T1000 (cell line): Measurements from ENCODE around the gene FMN1.
"Not testable (repeated sequence)": the region's sequence is repeated elsewhere in the genome, so short reads cannot be mapped to it uniquely, and the experiment has no call there.

ENCODE experiments used
- DNase-seq: peaks from one replicate; lab custom pipeline; 2025; ENCODE audit warnings: mixed read lengths; lab: John Stamatoyannopoulos, UW

Gene FMN1

DNA sequence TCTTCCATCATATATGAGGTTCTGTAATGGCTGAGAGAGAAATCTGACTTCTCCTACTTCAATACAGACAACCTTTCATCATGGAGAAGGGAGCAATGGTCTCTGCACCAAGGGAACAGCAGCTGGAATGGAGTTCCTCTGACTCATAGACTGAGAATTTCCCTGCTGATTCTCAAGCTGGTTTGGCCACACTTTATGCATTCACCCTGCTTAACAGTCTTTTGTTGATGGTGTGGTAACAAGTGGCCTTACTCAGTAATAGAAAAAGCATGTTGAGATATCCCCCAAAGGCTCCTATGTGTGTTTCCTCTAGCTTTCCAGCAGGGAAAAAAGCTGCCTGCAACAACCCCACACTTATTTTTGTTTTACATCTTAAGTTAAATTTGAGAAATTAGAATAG lies 338.6 kb downstream of the FMN1 start:
- DNase-seq = peak; percentile 39

DNA sequence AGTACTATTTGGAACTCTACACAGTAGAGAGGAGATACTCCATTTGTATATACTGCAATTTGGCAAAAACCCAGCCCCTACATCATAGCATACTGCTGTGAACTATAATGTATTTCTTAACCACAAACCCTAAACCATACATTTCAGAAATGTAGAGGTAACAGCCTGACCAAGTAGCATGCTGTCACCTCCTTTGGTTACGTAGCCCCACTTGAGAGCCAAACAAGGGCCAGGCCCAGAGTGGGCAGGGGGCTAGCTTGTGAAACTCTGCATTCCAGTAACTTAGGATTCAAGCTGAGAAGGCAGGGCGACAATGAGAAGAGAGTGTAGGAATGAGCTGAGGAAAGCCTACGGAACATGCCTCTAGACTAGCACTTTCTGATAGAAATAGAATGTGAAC lies 340.9 kb downstream of the FMN1 start:
- DNase-seq = no peak

DNA sequence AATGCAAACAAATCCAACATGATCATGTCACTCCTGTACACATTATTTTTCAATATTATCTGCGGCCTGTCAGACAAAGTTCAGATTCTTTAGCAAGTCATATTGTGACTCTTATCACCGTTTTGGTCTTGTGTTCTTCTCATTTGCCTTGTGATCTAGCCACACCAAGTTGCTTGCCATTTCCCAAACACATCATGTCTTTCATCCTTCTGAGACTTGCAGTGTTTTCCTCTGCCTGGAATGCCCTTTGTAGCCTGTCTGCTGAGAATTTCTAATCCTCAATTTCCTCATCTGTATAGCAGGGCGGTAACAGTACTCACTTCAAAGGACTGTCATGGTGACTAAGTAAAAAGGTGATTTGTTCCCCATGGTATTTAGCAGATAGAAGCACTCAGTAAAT lies 341.7 kb downstream of the FMN1 start:
- no peak for DNase-seq

DNA sequence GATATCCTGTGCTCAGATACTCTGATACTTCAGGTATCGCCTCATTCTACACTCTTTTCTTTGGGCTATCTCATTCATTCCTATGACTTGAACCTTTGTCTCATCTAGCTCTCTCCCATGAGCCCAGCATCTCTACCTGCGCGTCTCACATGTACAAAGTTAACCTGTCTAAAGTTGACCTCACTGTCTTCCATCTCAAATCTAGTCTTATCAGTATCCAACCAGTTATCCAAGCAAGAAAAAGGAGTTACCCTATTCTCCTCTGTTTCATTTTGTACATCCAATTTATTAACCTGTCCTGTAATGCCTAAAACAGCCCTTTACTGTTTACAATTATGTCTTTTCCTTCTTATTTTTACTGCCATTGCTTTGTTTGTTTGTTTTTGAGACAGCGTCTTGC lies 342.5 kb downstream of the FMN1 start:
- no peak for DNase-seq

DNA sequence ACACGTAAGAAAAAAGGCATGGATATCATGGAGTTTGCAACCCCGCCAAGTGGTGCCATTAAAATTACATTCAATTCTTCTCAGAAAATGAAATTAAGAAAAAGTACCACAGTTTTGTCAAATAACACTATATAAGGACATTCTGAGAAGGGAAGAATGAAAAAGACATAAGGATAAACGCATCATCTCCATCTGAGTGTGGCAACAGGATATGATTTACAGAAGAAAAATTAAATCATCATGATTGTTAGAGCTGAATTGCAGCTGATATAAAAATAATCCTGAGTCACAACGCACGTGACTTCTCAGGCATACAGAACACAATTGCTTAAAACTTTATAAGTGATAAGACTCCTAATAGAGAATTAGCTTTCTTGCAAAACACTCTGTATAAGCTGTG lies 342.9 kb downstream of the FMN1 start:
- no peak for DNase-seq

DNA sequence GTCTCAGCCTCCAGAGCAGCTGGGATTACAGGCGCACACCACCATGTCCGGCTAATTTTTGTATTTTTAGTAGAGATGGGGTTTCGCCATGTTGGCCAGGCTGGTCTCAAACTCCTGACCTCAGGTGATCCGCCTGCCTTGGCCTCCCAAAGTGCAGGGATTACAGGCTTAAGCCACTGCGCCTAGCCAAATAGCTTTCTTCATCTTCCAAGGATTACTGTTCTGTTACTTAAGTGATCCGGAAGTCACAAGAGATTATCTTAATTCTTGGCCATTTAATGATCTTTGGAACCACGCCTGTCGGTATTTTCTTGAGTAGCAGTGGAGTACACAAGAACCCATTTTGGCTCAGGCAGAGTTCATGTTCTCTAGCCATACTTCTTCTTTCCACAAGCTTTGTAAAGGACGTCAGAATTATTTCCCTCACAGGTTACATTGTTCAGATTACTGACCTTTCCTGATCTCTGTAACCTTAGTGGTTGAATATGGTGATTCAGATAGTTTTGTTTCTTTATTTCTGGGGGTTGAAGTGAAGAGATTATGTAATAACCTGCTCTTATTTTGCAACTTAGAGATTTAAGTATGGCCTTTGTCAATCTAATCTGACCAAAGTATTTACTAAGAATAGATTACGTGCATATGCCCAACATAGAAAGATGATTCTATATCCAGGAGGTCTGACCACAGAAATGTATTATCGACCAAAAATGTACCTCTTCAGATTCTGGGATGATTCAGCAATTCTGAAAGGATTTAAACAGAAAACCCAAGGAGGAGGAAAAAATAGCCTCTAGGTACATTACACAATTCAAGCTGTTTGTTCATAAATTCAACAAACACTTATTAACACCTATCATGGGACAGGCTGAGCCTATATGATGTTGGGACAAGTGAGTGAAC lies 344.5 kb downstream of the FMN1 start:
- no peak for DNase-seq

DNA sequence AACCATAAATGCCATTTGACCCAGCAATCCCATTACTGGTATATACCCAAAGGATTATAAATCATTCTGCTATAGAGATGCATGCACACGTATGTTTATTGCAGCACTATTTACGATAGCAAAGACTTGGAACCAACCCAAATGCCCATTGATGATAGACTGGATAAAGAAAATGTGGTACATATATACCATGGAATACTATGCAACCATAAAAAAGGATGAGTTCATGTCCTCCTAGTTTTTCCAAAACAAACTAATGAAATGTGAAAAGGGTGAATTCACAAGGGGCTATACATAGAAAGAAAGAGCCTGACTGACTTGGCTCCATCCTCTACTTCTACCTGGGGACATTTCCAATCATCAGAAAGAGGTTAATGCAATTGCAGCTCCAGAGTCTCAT lies 347.8 kb downstream of the FMN1 start:
- DNase-seq = not testable (repeated sequence)

DNA sequence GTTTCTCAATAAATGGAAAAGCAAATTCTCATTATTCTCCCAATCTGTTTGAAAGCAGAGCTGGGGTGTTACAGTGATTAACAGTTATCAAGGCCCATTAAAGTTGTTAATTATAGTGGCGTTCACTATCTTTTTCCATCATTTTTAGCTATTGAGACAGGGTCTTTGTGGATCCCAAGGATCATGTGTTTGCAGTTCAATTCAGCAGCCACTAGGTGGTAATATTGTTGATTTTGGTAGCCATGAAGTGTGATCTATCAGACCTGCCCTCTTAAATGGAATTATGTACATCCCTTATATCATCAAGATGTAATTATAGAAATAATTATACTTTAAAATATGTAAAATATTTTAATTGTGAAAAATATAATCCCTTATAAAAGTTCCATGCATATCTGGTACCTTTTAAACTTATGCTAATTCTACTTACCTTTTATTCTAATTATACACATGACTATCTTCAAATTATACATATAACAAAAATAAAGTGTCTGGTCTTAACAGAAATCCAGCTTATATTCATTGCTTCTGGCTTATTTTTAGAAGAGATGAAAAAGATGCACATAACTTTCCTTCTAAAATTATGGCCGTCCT lies 350.3 kb downstream of the FMN1 start:
- DNase-seq = no peak

DNA sequence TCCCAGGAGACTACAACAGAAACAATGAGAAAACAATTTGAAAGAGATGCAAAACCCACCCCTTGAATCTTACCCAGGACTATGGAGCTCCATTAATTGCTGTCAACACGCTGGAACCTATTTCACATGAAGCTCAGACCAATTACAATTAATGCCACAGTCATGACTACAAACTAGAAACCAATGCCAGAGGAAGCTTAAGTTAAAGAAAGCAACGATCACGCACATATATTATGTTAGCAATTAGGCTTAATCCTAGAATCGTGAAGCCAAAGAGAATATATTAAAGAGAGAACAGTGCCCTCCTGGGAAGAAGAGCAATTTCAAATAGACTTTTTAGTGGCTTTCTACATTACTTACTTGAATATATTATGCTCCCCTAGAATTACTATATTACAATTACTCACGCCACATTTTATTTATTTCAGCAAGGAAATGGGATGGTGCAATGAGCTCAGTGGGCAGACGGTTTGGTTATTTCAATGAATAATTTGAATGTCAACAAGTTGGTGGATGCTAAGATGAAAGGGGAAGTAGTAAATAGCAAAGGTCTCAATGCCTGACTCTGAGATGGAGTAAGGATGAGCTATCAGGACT lies 351.2 kb downstream of the FMN1 start:
- no peak for DNase-seq

DNA sequence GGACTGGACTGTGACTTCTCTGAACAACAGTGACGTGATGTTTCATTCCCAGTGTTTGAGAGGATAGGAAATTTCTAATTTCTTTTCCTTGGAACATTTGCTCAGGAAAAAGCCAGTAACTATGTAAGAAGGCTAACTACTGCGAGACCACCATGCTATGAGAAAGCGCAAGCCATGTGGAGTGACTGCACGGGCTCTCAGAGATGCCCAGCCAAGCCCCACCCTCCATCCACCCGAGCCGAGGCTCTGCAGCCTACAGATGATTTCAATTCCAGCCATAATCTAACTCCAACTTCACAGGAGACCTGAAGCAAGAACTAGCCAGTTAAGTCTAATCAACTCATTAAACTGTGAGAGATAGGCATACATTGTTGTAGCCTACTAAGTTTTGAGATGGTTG lies 352.4 kb downstream of the FMN1 start:
- no peak for DNase-seq

DNA sequence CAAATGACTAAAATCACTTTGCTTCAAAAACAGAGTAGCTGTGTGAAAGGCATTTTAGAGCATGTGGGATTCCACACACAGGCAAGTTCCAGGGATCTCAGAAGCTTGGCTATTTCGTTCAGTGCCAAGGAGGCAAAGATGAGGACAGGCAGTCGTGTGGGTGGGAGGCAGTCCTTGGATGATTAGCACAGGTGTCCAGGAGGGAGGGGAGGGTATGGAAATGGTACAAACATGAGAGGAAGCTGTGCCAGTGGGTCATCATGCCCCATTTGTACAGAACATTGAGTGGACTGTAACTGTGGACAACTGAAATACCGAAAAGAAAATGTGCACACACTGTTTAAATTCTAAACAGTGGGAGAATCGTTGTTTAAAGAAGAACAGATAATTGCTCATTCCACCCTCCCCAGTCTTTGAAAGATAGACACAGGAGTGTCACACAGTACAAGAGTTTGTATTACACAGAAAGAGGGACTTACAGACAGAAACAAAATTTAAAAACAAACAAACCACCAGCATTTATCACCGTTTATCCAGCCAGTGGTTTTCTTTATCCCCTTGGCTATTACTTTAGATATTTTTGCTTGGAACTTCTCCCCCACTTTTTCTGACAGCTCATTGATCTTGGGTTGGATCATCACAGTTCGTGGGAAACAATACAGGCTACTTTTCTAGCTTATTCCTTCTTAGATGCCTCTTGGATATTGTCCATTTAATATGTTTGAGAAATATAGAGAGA lies 353.8 kb downstream of the FMN1 start:
- no peak for DNase-seq

DNA sequence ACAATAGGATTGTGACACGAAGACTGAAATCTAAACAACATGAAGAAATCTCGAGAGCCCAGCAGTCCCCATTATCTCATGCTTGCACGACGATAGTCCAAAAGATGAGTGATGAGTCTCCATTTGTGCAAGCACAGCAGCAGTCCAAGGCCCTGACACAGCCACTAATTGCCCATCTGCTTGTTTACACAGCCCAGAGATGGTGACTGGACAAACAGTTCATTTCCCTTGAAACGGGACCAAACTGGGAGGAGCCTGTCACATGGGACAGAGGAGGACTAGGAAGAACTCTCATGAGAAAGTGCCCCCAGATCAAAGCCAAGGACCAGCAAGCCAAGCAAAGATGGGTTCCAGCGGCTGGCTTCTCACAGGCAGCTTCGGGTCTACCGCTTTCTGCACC lies 355.7 kb downstream of the FMN1 start:
- DNase-seq = peak; percentile 37

DNA sequence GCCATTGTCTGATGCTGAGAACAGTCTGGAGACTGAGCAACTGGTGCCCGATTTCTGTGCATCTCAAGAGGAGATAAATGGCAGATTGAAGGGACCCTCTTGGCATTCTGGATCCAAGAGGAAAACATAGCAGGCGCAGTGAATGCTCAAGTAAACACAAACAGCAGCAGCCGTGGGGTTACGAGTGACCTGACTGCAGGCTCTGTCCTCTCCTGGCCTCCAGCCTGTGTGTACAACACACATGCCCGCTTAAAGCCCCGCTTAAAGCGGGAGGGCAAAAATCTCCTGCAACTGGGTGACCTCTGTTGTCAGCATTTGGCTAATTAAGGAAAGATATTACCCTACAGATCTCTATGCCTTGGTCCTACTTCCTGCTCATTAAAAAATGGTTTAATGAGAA lies 356.2 kb downstream of the FMN1 start:
- DNase-seq = no peak

DNA sequence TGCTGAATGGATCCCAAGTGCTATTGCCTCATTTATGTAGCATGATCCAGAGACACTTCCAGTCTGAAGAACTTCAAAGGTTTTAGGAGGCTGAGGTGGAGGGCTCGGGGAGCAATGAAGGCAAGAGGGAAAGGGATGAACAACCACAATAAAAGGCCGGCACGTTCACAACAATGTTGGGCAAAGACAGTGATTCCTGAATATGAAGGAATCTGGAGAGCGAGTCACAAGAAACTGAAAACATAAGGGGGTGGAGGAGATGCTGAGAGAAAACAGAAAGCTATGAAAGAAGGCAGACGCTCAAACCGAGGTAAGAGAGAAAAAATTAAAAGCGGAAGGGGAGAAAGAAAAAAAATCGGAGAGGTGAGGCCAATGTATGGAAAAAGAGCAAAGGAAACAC lies 356.6 kb downstream of the FMN1 start:
- DNase-seq = no peak

DNA sequence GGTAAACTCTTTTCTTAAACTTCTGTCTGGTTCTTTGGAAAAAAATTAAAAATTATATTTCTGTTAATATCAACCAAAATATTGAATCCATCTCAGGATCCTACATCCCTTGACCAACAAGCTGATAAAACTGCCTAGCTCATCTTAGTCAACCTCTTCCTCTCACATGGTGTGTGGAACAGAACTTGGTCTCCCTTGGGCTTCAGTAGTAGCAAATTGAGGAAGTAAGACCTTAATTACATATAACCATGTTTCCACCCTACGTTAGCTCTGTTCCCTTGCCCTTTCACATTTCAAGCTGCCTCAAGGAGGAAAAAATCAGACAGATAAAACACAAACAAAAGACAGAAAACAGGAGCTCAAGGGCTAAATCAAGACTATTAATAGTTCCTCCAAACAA lies 360.4 kb downstream of the FMN1 start:
- DNase-seq = no peak

DNA sequence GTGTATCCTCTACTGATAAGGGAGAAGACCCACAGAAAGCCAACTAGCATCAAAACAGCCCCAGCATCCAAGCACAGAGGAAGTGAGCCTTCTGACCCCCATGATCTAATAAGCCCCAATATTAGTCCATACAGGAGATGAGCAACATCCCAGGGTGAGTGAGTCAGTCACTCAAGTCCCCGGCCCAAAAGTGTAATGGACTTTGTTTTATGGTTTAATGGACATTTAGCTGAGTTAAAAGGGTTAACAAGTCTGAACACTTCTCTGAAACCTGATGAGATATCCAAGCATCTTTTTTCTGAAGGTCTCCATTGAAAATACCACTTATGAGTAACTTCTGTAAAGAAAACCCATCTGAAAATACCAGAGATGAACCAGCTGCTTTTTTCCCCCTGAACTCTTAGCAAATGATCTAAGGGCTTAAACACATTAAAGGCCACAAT lies 361.1 kb downstream of the FMN1 start:
- DNase-seq = no peak

DNA sequence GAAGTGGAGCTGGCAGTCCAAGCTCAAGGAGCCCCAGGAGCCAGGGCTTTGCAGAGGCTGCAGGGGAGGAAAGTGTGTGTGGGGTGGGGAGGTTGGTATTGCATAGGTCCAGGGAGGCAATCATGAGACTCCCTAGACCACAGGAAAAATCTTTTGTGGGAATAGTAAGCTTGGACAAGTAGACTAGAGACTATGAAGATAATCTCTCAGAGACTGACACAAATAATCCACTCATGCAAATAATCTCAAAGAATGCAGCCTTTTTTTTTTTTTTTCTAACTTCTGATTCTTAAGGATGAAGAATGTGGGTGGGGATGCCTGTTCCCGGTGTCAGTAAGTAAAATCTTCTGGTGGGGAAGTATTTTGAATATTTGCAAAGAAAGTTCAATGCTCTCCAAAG lies 363.0 kb downstream of the FMN1 start:
- no peak for DNase-seq

DNA sequence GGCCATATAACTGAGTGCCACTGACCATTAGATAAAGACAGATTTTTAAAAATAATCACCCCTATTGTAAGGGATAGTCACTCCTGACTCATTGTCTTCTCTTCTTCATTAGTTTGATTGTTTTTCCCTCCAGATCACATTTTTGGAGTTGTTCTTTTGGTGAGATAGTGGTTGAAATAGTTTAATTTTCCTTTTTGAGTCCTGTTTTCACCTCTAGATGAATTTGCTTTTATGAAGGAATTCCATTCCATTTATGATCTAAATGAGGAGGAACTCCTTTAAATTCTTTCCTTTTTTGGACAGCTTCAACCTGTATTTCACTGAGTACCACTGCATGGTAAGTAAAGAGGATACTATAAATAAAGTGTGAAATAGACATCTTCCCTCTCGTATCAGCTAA lies 364.3 kb downstream of the FMN1 start:
- DNase-seq = no peak

DNA sequence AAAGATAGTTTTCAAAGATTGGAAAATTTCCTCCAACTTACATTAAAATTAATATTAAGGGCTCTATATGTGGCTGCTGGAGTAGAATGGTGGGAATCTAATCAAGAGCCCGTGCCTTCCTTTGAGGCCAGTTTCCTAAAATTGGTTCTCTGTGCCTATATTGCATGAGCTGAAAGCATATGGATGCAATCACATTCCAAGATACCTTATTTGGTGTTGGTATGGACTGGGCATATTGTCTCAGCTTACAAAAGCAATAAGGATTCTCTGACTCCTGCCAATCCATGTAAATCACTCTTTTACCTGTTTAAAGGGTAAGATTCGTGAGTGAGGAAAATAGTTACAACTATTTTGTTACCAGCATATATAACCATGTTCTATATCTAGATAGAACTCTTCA lies 365.1 kb downstream of the FMN1 start:
- no peak for DNase-seq

DNA sequence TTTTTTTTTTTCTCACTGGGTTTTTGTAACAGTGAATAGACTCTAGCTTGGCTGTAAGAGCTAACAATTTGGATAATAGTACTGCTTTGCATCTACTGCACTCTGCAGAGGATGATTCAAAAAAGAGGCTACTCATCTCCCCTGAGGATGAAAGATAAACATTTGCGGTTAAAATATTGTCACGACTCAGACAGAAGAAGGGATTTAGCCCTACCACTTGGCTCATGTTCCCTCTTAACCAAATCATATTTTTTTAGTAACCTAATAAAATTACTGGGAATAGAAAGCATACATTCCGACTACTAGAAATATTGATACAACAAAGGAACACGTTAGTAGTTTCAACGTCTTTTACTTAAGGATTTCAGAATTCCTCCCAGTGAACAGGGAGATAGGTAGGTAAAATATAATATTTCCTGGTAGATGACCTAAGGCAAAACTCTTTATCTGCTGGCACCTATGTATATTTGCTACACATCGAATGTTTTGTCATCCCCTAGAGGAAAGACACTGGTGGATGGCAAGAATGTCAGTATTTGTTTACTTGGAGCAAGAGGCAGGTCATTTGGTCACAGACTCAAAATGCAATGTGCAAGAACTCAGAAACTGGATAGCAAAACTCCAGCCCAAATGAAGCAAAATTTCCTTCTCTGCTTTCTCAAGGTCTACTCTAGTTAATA lies 365.9 kb downstream of the FMN1 start:
- DNase-seq = peak; percentile 30

DNA sequence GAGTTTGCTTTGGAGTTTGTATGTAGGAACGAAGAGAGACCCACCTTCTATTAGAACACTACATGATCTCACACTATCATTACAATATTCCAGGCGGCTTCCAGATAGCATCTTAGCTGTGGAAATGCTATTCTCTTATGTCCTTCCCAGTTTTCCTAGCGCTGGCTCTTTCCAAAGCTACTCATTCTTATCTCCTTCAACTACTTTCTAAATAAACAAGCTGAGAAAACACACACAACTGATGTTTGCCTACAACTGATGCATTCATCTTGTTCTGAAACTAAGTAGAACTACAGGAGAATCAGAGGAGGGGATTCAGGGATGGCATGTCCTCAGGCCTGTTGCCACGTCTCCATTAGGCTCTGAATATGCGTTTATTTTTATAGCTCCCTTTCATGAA lies 367.8 kb downstream of the FMN1 start:
- DNase-seq = no peak

DNA sequence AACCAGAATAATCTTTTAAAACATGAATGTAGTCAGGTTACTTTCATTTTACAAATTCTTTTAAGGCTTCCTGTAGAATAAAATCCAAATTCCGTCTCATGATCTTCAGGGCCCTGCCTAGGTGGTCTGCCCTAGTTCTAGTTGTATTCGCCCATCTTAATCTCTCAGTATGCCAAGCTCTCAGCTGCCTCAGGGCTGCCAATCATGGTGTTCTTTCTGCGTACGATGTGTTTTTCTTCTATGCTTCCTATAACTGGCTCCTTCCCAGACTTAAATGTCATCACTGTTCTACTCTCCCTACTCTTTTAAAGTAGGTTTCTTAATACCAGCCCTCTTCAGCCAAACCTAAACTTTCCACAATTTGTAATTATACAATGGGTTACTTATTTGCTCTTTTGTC lies 369.3 kb downstream of the FMN1 start:
- no peak for DNase-seq
